GM18951 (cell line): ENCODE results near the gene ZNF462.

ENCODE experiments used
- POLR2A ChIP-seq: IDR thresholded peaks from 4 replicates; pipeline ENCODE4 v1.6.1; 2011; ENCODE audit warnings: mild to moderate bottlenecking; ENCODE audit not compliant: insufficient read length, insufficient read depth; ENCODE audit errors: extremely low read depth
- in situ Hi-C: fragments of 300-500 bp; cut with MboI; formaldehyde crosslinking; loops from one replicate; pipeline ENCODE4 v1.12.0; 2022; ENCODE audit warnings: low sequenced_read_pairs, mixed read lengths, inconsistent platforms; ENCODE audit not compliant: unreplicated experiment

Gene ZNF462

DNA sequence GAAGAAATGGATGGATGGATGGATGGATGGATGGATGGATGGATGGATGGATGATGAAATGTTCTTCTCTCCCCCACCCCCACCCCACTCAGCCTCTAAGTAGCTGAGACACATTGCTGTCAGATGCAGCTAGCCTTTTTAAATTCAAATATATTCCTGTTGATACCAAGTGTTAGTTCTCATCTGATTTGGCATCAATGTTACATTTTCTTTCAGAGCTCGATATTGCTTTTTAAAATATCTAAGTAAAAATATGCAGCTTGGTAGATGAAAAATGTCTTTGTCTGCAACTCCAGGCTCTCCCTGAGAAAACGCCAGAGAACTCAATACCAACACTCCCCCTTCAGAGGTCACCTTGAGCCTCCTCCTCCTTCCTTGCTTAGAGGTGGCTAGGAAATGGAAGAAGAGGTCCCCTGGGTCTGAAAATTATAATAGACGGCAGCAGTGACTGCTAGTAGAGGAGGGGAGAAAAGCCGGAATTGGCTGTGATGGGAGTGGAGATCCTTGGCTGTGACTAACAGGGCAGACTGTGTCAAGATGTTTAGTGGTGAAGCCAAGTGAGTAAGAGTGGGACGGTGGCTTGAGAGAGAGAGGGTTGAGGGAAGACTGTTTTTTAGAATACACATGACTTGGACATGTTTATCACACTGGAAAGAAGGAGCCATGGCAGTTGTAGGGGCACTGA is 156.0 kb downstream of the ZNF462 start:
- in situ Hi-C loops: no loop called here
- no peak for TF ChIP-seq POLR2A

- in situ Hi-C loops: no loop called here
- TF ChIP-seq POLR2A: no peak
These were observed 157.1 kb downstream of the ZNF462 start for GRCh38 chr9:107020040-107020530.

DNA sequence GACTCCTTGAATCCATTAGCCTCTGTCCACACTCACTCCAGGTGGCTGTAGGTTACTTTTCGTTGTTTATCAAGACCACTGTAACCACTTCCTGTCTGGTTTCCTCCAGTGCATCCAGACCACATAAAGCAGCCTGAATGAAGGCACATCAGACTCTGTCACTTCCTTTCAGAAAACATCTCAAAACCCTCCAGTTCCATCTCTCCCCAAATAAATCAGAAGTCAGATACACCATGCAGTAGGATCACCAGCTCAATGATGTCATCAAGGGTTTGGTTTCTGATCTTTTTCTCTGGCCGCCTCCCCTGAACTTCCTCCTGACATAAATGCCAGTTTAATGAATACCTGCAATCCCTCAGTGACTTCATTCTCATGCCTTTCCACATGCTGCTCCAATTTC is 161.2 kb downstream of the ZNF462 start:
- TF ChIP-seq POLR2A: no peak
- in situ Hi-C loops: no loop called here

GRCh38 chr9:107025260-107026035 is 162.5 kb downstream of the ZNF462 start:
- in situ Hi-C loops: no loop called here

GRCh38 chr9:107029146-107029545 is 166.2 kb downstream of the ZNF462 start:
- in situ Hi-C loops: no loop called here
- no peak for TF ChIP-seq POLR2A

More at GRCh38 chr9:107025260-107026035, 162.5 kb downstream of the ZNF462 start:
- TF ChIP-seq POLR2A: no peak

DNA sequence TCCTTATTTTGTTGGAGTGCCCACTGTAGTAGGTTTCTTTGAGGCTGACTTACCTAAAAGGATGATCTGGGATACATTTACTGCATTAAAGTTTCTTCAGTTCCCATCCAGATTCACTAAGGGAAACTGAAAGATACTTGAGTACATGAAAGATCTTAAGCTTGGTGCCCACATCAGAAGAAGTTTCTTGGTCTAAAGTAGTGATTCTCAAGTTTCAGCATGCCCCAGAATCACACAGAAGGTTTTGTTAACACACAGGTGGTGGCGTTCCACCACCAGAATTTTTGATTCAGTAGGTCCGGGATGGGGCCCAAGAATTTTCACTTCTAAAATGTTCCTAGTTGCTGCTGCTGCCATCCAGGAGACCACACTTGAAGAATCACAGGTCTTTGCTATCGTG is 171.0 kb downstream of the ZNF462 start:
- TF ChIP-seq POLR2A: no peak
- in situ Hi-C loops: no loop called here

DNA sequence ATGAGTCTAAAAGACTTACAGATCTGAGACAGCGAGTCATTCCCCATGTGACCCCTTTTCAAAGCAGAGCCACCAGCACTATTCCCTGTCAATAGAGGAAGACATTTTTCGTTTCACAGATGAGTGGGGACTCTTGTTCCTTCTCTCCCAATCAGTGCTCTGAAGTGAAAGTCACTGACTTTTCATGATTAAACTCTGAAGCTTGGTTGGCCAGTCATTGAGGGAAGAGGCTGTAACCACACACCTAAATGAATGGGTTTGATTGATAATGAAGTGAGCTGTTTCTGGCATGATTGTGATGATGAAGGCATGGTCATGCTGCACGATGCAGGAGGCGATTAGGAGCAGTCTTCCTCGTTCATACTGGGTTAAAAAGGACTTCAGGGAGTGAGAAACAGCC is 171.9 kb downstream of the ZNF462 start:
- in situ Hi-C loops: no loop called here

DNA sequence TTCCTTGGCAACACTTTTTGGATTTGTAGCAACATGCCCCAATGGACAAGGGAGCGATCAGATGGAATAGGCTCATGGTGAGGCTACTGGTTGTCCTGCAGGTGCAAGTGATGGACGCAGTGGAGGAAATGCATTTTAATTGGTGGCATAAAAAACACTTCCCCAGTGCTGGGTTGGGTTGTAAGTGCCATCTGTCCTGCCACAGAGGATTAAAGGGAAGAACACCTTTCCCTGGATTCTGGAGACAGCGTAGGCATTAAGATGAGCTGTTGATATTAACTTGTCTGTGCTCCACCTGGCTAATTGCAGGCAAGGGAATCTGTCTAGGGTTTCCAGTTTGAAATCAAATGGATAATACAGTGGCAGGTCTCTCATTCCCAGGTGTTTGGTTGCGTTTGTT is 173.4 kb downstream of the ZNF462 start:
- TF ChIP-seq POLR2A: no peak

More for the DNA sequence above, 171.9 kb downstream of the ZNF462 start:
- no peak for TF ChIP-seq POLR2A

DNA sequence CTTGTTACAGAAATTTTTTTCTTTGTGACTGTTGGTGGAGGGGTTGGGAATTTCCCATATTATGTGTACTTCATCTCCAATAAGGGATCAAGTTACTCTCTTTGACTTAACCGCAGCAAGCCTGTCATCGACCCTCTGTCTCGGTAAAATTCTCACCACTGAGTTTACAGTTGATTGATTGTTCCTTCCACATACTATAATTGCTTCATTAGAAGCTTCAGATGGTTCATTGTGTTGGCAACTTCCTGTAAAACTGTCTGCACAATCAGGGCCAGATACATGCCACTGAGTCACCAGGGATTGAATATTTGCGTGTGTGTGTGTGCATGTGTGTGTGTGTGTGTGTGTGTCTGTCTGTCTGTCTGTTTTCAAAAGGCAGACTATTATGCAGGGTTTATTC is 176.6 kb downstream of the ZNF462 start:
- TF ChIP-seq POLR2A: no peak
- in situ Hi-C loops: no loop called here

More for the DNA sequence above, 173.4 kb downstream of the ZNF462 start:
- in situ Hi-C loops: no loop called here

DNA sequence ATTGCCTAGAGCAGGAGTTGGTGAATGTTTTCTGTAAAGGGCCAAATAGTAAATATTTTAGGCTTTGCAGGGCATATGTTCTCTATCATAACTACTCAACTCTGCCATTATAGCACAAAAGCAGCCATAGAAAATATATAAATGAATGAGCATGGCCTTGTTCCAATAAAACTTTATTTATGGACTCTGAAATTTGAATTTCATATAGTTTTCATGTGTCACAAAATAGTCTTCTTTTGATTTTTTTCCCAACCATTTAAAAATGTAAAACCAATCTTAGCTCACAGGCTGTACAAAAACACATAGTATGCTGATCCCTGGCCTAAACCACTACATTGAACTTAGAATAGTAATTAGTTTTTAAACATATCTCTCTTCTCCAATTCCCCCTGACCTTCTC is 179.6 kb downstream of the ZNF462 start:
- in situ Hi-C loops: no loop called here
- no peak for TF ChIP-seq POLR2A

DNA sequence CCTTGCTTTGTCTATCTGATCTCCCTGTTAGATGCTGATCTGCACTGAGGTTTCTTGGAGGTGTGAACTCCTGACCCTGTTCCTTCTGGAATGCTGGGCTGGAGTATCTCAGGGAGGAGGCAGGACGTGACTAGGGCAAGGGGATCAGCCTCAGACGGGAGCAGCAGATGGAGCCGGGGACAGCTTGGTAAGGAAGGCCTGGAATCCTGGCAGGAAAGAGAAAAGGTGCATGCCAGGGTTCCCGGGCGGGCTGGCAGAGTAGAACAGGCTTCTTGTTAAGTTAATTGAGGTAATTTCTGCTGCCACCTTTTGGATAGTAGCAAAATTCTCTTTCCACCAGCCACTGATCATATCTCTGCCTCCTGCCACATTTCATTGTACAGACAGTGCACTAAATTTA is 180.9 kb downstream of the ZNF462 start:
- in situ Hi-C loops: no loop called here
- no peak for TF ChIP-seq POLR2A

DNA sequence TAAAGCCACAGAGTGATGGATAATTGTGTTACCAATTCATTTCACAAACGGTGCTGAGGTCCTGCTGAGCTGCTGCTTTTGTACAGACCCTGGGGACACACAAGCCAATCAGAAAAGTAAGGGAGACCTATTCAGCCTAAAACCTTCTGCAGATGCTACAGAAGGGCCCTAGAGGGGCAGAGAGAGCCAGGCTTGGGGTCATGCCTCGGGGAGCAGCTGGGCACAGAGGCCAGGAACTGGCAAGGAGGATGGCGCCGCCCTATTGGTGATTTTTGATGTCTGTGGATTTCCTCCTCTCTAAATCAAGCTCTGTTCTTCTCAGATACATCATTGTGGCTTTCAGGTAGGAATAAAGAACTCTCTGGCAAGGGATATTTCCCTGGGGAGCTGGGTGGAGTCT is 181.9 kb downstream of the ZNF462 start:
- no peak for TF ChIP-seq POLR2A
- in situ Hi-C loops: no loop called here

GRCh38 chr9:107046692-107047091 is 183.7 kb downstream of the ZNF462 start:
- in situ Hi-C loops: no loop called here
- no peak for TF ChIP-seq POLR2A
